Measurements from ENCODE around the gene MUC5AC. TPM values are rescaled to one million over a fixed set of nuclear protein-coding genes. Genes with fewer than 3 reads are reported as not detected.
A peak's percentile ranks its signal among the peaks of the same experiment; 100 is the strongest.

The MUC5AC gene
- total RNA-seq, 1 donor from 2014 or later: 0.03 TPM

DNA sequence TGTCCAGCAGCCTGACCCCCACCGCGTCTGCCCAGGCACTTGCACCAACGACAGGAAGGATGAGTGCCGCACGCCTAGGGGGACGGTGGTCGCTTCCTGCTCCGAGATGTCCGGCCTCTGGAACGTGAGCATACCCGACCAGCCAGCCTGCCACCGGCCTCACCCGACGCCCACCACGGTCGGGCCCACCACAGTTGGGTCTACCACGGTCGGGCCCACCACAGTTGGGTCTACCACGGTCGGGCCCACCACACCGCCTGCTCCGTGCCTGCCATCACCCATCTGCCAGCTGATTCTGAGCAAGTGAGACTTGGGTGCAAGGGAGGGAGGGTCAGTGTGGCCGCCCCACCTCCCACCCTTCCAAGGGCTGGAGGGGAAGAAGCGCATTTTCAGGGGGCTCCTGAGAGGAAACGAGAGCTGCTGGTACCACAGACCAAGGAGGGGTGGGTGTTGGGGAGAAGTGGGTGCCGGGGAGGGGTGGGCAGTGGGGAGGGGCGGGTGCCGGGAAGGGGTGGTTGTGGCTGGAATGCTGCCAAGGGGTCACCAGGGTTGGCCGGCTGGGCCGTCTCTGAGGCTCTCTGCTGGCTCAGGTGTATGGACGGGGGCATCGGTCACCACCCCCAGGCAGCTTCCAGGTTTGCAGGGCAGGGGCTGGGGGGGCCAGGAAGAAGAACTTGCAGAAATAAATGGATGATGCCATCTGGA is 37.4 kb downstream of the MUC5AC start:
- ATAC-seq (no peak), DNase-seq (ENCODE audit: low spot score) (peak; percentile 39)

DNA sequence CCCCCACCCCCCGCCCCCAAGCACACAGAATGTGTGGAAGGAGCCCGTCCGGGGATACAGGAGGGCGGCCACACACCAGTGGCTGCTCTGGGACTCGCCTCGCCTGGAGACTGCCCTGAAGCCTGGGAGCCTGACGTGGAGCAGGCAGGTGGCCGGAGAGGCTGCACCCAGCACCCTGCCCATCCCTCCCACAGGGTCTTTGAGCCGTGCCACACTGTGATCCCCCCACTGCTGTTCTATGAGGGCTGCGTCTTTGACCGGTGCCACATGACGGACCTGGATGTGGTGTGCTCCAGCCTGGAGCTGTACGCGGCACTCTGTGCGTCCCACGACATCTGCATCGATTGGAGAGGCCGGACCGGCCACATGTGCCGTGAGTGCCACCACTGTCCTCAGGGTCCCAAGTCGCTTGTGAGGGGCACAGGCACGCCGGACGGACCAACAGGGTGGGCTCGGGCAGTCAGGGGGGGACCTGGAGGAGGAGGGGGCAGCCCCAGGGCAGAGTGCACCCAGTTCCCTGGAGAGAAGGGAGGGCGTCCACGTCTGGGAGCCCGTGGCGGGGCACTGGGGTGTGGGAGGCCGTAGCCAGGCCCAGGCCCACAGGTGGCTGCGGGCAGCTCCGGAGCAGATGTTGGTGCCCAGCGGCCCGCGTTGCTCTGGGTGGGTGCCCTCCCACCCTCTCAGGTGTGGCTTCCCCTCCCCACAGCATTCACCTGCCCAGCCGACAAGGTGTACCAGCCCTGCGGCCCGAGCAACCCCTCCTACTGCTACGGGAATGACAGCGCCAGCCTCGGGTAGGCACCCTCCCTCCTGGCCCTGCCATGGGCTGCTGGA is 38.1 kb downstream of the MUC5AC start:
- no peak for ATAC-seq
- peak; percentile 42 for DNase-seq (ENCODE audit: low spot score)

DNA sequence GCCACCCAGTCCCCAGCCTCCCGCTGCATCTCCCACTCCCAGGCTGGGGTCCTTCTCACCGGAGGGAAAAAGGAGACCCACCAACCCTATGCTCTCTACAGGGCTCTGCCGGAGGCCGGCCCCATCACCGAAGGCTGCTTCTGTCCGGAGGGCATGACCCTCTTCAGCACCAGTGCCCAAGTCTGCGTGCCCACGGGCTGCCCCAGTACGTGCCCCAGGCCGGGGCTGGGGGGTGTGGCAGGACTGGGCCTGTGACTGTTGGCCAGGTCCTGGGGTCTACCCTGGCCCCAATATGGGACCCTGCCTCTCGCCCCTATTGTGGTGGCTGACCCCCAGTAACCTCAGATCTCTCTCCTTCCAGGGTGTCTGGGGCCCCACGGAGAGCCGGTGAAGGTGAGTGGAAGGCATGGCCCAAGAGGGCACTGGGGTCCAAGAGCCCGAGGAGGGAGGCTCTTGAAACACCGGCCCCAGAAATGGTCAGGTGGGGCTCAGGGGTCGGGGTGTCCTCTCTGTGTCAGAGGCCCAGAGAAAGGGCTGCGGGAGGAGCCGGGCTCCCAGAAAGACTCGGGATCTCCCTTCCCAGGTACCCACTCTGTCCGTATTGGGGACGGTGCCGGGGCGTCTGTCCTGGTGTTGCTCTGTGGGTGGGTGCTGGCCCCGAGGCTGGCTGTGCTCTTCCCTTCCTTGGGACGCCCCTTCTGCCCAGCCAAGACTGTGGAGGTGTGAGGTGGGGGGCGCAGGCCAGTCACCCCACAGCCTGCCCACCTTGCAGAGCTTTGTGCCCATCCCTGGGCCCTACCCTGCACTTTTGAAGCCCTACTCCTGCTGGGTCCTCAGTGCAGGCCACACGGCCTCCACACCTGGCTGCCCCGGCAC is 39.0 kb downstream of the MUC5AC start:
- DNase-seq (ENCODE audit: low spot score) (peak; percentile 41), ATAC-seq (no peak)

DNA sequence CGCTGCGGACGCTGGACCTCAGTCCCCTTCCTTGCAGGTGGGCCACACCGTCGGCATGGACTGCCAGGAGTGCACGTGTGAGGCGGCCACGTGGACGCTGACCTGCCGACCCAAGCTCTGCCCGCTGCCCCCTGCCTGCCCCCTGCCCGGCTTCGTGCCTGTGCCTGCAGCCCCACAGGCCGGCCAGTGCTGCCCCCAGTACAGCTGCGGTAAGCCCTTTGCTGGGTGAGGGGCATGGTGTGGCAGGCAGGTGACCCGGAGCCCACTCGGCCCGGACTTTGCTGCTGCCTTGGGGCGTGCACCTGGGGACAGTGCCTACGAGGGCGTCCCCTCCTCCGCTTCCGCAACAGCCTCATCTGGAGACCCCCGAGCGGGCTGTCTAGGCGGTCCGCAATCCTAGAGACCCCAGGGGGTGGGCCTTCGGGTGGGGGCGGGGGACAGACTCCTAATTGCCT is 39.7 kb downstream of the MUC5AC start:
- DNase-seq (ENCODE audit: low spot score): no peak
- ATAC-seq: no peak

DNA sequence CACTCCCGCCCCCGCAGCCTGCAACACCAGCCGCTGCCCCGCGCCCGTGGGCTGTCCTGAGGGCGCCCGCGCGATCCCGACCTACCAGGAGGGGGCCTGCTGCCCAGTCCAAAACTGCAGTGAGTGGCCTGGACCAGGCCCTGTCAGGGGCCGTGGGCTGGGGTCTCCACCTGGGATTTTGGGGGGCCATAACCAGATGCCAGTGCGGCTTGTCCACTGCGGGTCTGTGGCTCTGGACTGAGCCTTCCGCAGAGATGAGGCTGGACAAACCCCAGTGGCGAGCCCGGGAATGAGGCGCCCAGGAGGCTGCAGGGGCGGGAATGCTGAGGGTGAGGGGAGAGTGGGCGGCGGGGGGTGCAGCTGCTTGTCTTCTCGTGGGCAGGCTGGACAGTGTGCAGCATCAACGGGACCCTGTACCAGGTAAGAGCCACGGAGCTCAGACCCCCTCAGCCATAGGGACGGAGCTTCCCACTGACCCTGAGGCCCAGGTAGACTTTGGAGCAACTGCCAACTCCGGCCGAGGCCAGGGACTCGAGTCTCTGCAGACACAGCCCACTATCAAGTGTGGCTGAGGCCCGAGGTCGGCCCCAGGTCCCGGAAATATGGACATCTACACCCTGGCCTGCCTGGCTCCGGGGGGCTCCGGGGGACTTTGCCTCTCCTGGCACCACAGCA is 40.3 kb downstream of the MUC5AC start:
- ATAC-seq (no peak), DNase-seq (ENCODE audit: low spot score) (peak; percentile 39)

DNA sequence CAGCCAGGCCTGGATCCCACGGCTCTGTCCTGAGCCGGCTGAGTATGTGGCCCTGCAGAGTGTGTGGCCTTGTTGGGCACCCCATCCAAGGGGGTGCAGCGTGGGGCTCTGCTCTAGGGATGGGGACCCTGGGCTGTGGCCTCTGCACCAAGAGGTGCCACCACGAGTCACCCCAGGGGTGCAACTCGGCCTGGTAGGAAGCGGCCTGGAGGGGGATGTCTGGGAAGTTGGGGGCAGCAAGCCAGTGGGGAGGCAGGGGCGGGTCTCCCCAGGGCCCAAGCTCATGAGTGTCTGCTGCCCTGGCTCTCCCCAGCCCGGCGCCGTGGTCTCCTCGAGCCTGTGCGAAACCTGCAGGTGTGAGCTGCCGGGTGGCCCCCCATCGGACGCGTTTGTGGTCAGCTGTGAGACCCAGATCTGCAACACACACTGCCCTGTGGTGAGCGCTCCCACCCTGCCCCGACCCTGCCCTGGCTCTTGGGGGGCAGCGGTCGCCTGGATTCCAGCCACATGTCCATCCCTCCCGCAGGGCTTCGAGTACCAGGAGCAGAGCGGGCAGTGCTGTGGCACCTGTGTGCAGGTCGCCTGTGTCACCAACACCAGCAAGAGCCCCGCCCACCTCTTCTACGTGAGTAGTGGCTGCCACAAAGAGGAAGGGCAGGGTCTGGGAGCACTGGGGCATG is 40.9 kb downstream of the MUC5AC start:
- DNase-seq (ENCODE audit: low spot score): peak; percentile 39
- no peak for ATAC-seq

DNA sequence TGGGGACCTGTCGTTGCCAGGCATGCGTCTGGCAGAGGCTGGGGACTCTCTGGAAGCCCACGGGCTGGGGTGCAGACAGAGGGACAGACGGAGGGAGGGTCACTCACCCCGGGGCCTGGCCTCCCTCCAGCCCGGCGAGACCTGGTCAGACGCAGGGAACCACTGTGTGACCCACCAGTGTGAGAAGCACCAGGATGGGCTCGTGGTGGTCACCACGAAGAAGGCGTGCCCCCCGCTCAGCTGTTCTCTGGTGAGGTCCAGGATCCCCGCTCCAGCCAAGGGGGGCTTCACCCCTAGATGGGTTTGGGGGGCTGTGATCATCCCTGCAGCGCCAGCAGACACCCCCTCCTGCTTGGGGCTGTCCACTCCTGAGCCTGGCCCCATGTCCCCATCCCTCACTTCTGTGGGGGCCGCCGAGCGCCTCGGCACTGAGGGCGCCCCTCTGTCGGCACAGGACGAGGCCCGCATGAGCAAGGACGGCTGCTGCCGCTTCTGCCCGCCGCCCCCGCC is 41.5 kb downstream of the MUC5AC start:
- DNase-seq (ENCODE audit: low spot score): peak; percentile 36
- no peak for ATAC-seq

DNA sequence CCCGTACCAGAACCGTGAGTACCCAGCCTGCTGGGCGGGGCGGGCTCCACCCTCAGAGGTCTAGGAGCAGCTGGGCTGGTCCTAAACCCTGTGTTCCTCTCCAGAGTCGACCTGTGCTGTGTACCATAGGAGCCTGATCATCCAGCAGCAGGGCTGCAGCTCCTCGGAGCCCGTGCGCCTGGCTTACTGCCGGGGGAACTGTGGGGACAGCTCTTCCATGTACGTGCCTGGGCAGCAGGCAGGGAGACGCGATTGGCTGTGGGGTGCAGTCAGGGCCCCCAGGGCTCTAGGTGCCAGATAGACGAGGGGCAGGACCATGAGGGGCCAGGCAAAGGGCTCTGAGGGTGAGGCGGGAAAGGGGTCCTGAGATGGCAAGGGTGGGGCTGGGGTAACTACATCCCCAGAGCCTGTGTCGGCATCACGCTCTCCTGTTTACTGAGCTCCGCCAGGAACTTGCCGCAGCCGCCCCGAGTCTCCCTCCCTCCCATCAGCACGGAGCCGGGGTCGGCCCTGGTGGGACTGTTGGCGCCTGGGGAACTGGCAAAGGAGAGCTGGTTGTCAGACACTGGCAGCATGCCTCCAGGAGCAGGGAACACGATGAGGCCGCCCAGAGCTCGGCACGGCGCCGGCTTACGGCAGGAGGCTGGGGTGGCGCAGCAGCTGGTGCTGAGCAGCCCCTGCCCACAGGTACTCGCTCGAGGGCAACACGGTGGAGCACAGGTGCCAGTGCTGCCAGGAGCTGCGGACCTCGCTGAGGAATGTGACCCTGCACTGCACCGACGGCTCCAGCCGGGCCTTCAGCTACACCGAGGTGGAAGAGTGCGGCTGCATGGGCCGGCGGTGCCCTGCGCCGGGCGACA is 42.2 kb downstream of the MUC5AC start:
- ATAC-seq: no peak
- peak; percentile 44 for DNase-seq (ENCODE audit: low spot score)

DNA sequence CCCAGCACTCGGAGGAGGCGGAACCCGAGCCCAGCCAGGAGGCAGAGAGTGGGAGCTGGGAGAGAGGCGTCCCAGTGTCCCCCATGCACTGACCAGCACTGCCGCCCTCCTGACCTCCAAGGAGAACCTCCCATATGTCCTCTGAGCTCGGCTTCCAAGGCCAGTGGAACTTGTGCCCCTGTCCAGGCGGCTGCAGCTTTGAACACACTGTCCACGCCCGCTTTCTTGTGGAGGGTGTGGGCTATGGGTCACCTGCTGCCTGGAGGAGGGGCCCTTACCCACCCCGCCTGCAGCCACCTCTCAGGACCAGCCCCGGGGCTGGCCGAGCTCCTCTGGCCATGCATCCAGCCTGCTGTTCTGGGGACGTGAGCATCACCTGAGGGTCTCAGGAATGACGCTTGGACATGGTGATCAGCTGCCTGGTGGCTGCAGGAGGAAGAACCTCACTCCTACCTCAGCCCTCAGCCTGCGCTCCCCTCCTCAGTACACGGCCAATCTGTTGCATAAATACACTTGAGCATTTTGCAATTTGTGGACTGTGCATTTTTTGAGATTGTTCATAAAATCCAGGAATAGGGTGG is 42.9 kb downstream of the MUC5AC start:
- ATAC-seq (no peak), DNase-seq (ENCODE audit: low spot score) (peak; percentile 31)

DNA sequence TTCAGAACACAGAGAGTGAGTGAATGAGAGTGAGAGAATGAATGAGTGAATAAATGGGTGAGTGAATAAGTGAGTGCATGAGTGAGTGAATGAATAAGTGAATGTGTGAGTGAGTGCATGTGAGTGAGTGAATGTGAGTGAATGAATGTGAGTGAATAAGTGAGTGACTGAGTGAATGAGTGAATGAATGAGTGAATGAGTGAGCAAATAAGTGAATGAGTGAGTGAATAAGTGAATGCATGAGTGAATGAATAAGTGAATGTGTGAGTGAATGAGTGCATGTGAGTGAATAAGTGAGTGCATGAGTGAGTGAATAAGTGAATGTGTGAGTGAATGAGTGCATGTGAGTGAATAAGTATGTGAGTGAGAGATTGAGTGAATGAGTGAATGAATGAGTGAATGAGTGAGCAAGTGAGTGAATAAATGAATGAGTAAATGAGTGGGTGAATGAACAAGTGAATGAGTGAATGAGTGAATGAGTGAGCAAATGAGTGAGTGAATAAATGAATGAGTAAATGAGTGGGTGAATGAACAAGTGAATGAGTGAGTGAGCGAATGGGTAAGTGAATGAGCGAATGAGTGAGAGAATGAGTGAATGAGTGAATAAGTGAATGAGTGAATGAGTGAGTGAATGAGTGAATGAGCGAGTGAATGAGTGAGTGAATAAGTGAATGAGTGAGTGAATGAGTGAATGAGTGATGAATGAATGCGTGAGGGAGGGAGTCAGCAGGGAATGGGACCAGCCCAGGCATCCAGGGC is 43.8 kb downstream of the MUC5AC start:
- ATAC-seq: no peak
- DNase-seq (ENCODE audit: low spot score): no peak

DNA sequence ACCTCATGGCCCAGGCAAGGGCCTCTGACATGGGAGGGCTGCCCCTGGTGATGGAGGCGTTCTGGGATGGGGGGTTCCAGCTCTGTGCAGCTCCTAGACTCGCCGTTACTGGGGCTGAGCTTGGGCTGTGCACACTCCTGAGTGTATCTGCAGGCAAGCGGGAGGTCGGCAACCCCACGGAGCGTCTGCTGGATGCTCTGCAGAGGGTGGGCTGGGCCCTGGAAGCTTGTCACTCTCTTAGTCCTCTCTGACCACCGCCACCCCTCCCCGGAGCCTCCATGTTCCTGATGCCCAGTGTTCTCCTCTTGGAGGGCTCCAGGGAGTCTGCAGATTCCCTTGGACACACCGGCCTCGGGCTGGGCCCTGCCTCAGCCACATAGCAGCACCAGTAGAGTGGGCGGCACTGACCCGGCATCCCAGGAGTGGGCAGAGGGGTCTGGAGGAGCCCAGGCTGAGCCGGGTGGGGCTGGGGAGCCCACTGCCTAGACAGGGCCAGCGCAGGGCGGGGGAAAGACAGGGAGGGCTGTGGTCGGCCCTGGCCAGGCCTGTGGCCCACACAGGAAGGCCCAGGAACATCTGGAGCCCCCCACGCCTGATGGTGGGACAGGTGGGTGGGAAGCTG is 44.5 kb downstream of the MUC5AC start:
- ATAC-seq (peak; percentile 19), DNase-seq (ENCODE audit: low spot score) (peak; percentile 42)

DNA sequence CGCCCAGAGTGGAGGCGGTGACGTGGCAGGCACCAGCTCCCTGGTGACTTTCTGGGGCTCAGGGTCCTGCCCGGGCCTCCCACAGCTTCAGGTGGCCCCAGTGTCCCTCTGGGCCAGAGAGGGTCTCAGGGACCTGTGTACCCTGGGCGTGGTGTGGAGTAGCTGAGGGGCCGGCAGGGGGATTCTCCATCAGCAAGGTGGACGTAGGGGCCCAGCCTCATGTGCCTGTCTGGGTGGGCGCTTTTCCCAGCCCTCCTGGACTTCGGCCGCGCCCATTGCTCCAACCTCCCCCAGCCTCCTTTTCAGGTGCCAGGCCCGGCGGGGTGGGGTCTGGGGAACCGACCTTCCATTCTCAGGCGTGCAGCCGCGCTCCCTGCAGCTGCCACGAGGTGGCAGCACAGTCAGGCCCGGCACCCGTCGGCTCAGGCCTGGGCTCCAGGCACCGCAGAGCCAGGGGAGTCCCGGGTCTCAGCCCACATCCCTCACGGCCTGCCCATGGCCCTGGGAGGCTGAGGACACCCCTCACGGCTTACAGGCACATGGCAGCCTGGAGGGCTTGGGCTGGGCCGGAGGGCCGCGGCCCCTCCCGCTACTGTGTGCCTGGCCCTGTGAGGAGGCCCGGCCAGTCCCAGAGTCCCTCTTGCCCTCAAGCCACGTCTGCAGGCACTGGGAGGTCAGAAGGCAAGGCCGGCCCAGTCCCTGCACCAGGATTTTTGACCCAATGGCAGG is 45.2 kb downstream of the MUC5AC start:
- DNase-seq (ENCODE audit: low spot score): peak; percentile 64
- peak; percentile 93 for ATAC-seq

DNA sequence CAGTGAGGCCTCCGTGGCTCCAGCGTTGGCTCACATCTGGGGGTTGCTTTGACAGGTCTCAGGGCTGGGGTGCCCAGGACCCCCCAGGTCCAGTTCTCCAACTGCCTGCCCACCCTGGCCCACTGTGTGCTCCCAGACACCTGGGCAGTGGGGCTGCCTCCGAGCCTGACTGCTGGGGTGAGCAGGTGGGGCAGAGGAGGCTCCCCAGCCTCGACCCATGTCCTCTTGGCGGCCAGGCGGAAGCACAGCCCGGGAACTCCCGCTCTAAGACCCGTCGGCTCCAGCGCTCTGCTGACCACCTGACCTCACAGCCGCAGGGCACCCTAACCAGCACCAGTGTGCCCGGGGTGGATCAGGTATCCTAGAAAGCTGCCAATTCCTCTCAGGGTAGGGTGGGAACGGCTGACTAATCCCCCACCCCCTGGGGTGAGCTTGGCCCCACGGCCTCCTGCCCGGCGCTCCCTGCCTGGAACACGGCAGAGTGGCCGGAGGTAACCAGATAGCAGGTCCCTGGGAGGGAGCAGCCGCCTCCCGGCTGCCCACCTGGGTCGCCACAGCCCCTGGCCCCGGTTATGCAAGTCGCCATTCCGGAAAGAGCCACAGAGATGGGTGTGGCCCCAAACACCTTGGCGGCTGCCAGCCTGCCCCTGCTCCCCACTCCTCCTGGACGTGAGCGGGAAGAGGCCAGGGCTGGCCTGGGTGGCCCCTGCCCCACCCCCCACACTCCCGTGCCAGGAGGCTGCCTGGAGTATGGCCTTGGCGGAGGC is 45.9 kb downstream of the MUC5AC start:
- ATAC-seq: no peak
- DNase-seq (ENCODE audit: low spot score): peak; percentile 44

DNA sequence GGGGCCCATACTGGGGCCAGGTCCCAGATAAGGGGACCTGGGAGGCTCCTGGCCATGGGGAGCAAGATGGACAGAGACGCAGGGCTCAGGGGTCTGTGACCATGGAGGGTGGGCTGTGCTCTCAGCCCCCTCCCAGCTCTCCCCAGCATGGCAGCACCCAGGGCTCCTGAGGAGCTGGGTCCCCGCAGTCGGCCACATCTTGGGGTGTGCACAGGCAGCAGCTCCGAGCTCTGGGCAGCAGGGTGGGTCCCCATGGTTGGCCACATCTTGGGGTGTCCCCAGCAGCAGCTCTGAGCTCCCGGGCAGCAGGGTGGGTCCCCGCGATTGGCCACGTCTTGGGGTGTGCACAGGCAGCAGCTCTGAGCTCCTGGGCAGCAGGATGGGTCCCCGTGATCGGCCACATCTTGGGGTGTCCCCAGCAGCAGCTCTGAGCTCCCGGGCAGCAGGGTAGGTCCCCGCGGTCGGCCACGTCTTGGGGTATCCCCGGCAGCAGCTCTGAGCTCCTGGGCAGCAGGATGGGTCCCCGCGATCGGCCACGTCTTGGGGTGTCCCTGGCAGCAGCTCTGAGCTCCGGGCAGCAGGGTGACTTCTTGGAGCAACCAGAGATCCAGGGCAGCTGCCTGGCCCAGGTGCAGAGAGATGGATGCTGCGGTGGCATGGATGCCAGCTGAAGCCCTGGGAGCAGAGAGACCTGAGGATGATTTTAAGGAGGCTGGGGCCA is 46.8 kb downstream of the MUC5AC start:
- DNase-seq (ENCODE audit: low spot score) (peak; percentile 38), ATAC-seq (no peak)

Measured in left lobe of liver (tissue), 2 donors.